NCI-H1092 (cell line): ENCODE measurements around the gene GPR33.
"Not testable (repeated sequence)": the region's sequence is repeated elsewhere in the genome, so short reads cannot be mapped to it uniquely, and the experiment has no call there.

ENCODE experiments used
- DNase-seq: peaks from one replicate; lab custom pipeline; 2025; lab: John Stamatoyannopoulos, UW

The GPR33 gene

GRCh38 chr14:31457665-31458659, 29.9 kb downstream of the GPR33 start:
- no peak for DNase-seq

GRCh38 chr14:31456841-31457664, 30.8 kb downstream of the GPR33 start, which contains the start of gene DTD2:
Gene DTD2 (minus strand): TSS chr14:31457506. CDS start chr14:31457393, 113 bp downstream.
- peak; percentile 98 for DNase-seq

- DNase-seq, result no peak
Observed at GRCh38 chr14:31449971-31450610, 37.7 kb downstream of the GPR33 start.

- DNase-seq, result no peak
Observed at GRCh38 chr14:31449136-31449535, 38.7 kb downstream of the GPR33 start.

GRCh38 chr14:31445703-31446102, 42.1 kb downstream of the GPR33 start:
- DNase-seq, result no peak

- no peak for DNase-seq
Observed at GRCh38 chr14:31442284-31442683, 45.6 kb downstream of the GPR33 start.

GRCh38 chr14:31441273-31442111, 46.3 kb downstream of the GPR33 start:
- DNase-seq, result no peak

GRCh38 chr14:31440280-31440679, 47.6 kb downstream of the GPR33 start:
- no peak for DNase-seq

GRCh38 chr14:31439561-31439960, 48.3 kb downstream of the GPR33 start:
- DNase-seq, result no peak

- not testable (repeated sequence) for DNase-seq
Observed at GRCh38 chr14:31437045-31437691, 50.7 kb downstream of the GPR33 start.

GRCh38 chr14:31435276-31435675, 52.6 kb downstream of the GPR33 start:
- no peak for DNase-seq
